Peyer's patch (tissue), 4 donors: ENCODE measurements around the gene SYPL1.

Source experiments
- POLR2A ChIP-seq, 2 donors: fragments of 450-650 bp; IDR thresholded peaks; one replicate each; pipeline ENCODE4 v1.5.1; 2017; ENCODE audit warnings: antibody characterized with exemption in 2 of 2, mild to moderate bottlenecking in 2 of 2, moderate library complexity in 2 of 2
- TF ChIP-seq, protein P1 (sequence below), 6 experiments: fragments of 450-650 bp in 4 of 6; fragments of 200-600 bp in 2 of 6; sonication (generic) in 1 of 6; IDR thresholded peaks; one replicate each; pipeline ENCODE4 v1.5.1; 2017 to 2019; ENCODE audit warnings: antibody characterized with exemption in 6 of 6, mild to moderate bottlenecking in 3 of 6, moderate library complexity in 1 of 6

DNA sequence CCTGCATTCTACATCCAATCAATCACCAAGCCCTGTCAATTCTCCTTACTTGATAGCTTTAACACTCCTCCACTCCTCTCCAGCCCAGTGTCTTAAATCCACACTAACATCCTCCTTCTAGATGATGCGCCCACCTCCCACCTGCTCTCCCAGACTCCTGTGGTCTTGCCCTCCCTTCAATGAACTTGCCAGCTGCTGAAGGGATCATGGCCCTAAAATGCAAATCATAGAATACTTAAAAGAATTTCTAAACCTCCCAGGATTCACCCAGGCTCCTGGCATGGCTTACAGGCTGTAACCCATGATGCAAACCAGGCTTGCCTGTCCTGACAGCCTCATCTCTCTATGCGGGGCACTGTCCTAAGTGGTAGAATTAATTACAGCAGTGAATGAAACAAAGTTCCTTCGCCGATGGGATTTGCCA lies 43.6 kb downstream of the SYPL1 start:
- TF ChIP-seq, protein P1, sequence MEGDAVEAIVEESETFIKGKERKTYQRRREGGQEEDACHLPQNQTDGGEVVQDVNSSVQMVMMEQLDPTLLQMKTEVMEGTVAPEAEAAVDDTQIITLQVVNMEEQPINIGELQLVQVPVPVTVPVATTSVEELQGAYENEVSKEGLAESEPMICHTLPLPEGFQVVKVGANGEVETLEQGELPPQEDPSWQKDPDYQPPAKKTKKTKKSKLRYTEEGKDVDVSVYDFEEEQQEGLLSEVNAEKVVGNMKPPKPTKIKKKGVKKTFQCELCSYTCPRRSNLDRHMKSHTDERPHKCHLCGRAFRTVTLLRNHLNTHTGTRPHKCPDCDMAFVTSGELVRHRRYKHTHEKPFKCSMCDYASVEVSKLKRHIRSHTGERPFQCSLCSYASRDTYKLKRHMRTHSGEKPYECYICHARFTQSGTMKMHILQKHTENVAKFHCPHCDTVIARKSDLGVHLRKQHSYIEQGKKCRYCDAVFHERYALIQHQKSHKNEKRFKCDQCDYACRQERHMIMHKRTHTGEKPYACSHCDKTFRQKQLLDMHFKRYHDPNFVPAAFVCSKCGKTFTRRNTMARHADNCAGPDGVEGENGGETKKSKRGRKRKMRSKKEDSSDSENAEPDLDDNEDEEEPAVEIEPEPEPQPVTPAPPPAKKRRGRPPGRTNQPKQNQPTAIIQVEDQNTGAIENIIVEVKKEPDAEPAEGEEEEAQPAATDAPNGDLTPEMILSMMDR (IDR thresholded peaks at IDR 0.05) = no peak
- no peak for TF ChIP-seq POLR2A (IDR thresholded peaks at IDR 0.05)
